ENCODE measurements around the gene TRIM32.

TRIM32 gene

DNA sequence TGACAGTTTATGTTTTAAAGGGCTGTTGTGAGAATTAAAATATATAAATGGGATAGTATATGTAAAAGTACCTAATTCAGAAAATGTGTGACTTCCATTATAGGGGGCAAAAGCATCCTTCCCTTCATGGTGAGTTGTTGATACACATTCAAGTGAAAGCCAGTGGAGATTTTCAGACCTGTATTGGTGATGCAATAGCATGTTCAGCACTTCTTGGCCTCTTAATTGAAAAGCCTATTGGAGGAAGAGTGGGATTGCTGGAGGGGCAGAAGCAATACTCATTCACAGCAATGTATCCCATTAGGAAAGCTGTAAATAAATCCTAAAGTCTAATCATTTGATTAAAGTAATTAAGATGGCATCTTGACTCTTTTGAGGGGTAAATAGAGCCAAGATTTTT, 17.4 kb downstream of the TRIM32 start:
- Histone ChIP-seq H3K4me3 (ENCODE audit: low read length, poor library complexity, severe bottlenecking) (no peak overlapping the region), H3K79me2 (ENCODE audit: insufficient read depth, low read length) (no peaks in the 10 kb centered on the region), H3K9me2 (replicated peaks; ENCODE audit: low read depth, low read length) (no peaks in the 10 kb centered on the region), H3K4me1 (ENCODE audit: insufficient read depth, low read length, poor library complexity, severe bottlenecking) (no peaks in the 10 kb centered on the region), H2AFZ (ENCODE audit: low read length) (no peak overlapping the region), H3K9me3 (ENCODE audit: insufficient read depth, low read depth, low read length) (no peaks in the 10 kb centered on the region), H4K20me1 (ENCODE audit: insufficient read depth, low read length, poor library complexity, severe bottlenecking) (peaks cover 4% of the 10 kb centered on the region), H3K9ac (ENCODE audit: low read depth, low read length, poor library complexity, severe bottlenecking) (no peak overlapping the region), H3K27me3 (ENCODE audit: insufficient read depth, low read length, poor library complexity, severe bottlenecking) (no peaks in the 10 kb centered on the region), H3F3A (ENCODE audit: low read depth) (no peaks in the 10 kb centered on the region), H3K36me3 (ENCODE audit: insufficient read depth, low read length) (peaks cover 11% of the 10 kb centered on the region; the same call in 1 of the 2 replicates), H3K4me2 (ENCODE audit: low read depth, low read length, poor library complexity, severe bottlenecking) (no peak overlapping the region)
- TF ChIP-seq, protein P1, sequence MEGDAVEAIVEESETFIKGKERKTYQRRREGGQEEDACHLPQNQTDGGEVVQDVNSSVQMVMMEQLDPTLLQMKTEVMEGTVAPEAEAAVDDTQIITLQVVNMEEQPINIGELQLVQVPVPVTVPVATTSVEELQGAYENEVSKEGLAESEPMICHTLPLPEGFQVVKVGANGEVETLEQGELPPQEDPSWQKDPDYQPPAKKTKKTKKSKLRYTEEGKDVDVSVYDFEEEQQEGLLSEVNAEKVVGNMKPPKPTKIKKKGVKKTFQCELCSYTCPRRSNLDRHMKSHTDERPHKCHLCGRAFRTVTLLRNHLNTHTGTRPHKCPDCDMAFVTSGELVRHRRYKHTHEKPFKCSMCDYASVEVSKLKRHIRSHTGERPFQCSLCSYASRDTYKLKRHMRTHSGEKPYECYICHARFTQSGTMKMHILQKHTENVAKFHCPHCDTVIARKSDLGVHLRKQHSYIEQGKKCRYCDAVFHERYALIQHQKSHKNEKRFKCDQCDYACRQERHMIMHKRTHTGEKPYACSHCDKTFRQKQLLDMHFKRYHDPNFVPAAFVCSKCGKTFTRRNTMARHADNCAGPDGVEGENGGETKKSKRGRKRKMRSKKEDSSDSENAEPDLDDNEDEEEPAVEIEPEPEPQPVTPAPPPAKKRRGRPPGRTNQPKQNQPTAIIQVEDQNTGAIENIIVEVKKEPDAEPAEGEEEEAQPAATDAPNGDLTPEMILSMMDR (conservative IDR thresholded peaks at IDR 0.05; ENCODE audit: low read length): no peak
- TF ChIP-seq EZH2phosphoT487 (IDR thresholded peaks at IDR 0.05; ENCODE audit: borderline replicate concordance): no peak

DNA sequence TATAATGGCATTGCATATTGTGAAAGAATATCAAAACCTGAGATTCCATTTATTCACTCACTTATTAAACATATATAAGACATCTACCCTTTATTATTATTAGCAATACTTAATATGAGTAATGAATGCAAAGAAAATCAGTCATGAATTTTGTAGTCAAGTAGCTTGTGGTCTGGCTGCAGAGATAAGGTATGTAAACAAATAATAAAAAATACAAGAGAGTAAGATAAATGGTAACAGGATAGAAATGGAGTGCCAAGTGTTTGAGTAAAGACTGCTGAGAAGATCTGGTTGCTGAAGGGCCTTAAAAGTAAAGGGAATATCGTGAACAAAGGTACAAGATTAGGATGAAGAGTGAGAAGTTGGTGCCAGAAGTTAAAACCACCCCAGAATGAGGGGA, 18.4 kb downstream of the TRIM32 start:
- H3K9ac ChIP-seq (ENCODE audit: low read depth, low read length, poor library complexity, severe bottlenecking): no peak overlapping the region
- H3K79me2 ChIP-seq (ENCODE audit: insufficient read depth, low read length): no peaks in the 10 kb centered on the region
- peaks cover under 1% of the 10 kb centered on the region; the same call in 1 of the 2 replicates for H3K36me3 ChIP-seq (ENCODE audit: insufficient read depth, low read length)
- no peaks in the 10 kb centered on the region for H3K9me2 ChIP-seq (replicated peaks; ENCODE audit: low read depth, low read length)
- no peak overlapping the region for H3K4me2 ChIP-seq (ENCODE audit: low read depth, low read length, poor library complexity, severe bottlenecking)
- H3F3A ChIP-seq (ENCODE audit: low read depth): no peaks in the 10 kb centered on the region
- H3K27me3 ChIP-seq (ENCODE audit: insufficient read depth, low read length, poor library complexity, severe bottlenecking): no peaks in the 10 kb centered on the region
- no peaks in the 10 kb centered on the region for H3K4me1 ChIP-seq (ENCODE audit: insufficient read depth, low read length, poor library complexity, severe bottlenecking)
- TF ChIP-seq EZH2phosphoT487 (IDR thresholded peaks at IDR 0.05; ENCODE audit: borderline replicate concordance): no peak
- TF ChIP-seq, protein P1 (conservative IDR thresholded peaks at IDR 0.05; ENCODE audit: low read length): no peak
- H3K9me3 ChIP-seq (ENCODE audit: insufficient read depth, low read depth, low read length): no peaks in the 10 kb centered on the region
- H3K4me3 ChIP-seq (ENCODE audit: low read length, poor library complexity, severe bottlenecking): no peak overlapping the region
- H4K20me1 ChIP-seq (ENCODE audit: insufficient read depth, low read length, poor library complexity, severe bottlenecking): peaks cover 4% of the 10 kb centered on the region
- H2AFZ ChIP-seq (ENCODE audit: low read length): no peak overlapping the region

DNA sequence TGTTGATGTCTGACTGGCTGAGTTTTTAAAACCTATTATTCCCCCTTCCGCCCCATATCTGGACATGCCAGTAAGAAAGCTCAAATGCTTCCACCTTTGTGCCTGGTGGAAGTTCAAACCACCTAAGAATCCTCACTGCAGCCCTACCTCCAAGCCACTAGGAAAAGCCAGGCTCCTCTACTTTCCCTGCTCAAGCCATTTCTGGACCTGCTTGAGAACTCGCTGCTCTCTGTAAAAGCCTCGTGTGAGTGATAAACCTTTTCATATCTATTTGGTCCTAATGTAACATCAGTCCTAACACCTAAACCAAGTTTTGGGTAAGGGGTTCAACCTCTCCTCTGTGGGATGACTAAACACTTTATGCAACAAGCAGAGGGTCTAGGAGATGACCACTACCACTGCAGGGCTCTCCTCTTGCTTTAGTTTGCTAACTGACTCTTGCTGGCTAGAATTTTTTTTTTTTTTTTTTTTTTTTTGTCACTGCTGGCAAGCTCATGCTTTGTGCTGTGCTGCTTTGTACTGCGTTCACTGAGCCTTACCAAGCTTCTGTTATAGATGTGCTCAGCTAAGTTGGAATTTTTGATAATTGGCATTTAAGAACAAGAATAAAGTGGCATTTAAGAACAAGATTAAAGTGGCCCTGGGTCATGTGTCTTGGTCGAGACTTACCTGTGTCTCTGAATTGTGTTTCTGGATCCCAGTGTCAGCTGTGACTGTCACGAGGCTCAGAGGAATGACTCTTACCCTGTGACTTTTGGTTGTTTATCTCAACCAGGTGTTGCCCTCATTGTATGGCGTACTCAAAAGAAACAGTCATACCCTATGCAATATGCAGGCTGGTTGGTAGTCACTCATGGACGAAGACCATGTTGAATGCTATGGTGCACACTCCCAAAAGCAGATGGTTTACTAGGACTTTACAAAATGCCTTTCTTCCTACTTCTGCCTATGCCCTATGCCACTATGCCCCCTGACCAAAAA, 19.5 kb downstream of the TRIM32 start:
- H3K9me3 ChIP-seq (ENCODE audit: insufficient read depth, low read depth, low read length): no peaks in the 10 kb centered on the region
- TF ChIP-seq, protein P1 (conservative IDR thresholded peaks at IDR 0.05; ENCODE audit: low read length): no peak
- no peak for TF ChIP-seq EZH2phosphoT487 (IDR thresholded peaks at IDR 0.05; ENCODE audit: borderline replicate concordance)
- no peak overlapping the region for H3K4me2 ChIP-seq (ENCODE audit: low read depth, low read length, poor library complexity, severe bottlenecking)
- H3K36me3 ChIP-seq (ENCODE audit: insufficient read depth, low read length): no peaks in the 10 kb centered on the region
- peaks cover 4% of the 10 kb centered on the region for H4K20me1 ChIP-seq (ENCODE audit: insufficient read depth, low read length, poor library complexity, severe bottlenecking)
- H3K9me2 ChIP-seq (replicated peaks; ENCODE audit: low read depth, low read length): no peaks in the 10 kb centered on the region
- H3K9ac ChIP-seq (ENCODE audit: low read depth, low read length, poor library complexity, severe bottlenecking): no peak overlapping the region
- no peaks in the 10 kb centered on the region for H3K79me2 ChIP-seq (ENCODE audit: insufficient read depth, low read length)
- H2AFZ ChIP-seq (ENCODE audit: low read length): no peak overlapping the region
- H3K4me1 ChIP-seq (ENCODE audit: insufficient read depth, low read length, poor library complexity, severe bottlenecking): no peaks in the 10 kb centered on the region
- no peaks in the 10 kb centered on the region for H3F3A ChIP-seq (ENCODE audit: low read depth)
- H3K4me3 ChIP-seq (ENCODE audit: low read length, poor library complexity, severe bottlenecking): no peak overlapping the region
- no peaks in the 10 kb centered on the region for H3K27me3 ChIP-seq (ENCODE audit: insufficient read depth, low read length, poor library complexity, severe bottlenecking)

Data from Loucy (cell line).